NCI-H510A treated with DMSO at 0.1 percent for 48 hours (cell line): ENCODE measurements around the gene ZNF579.

Experiments used
- DNase-seq: peaks from one replicate; lab custom pipeline; 2025; lab: John Stamatoyannopoulos, UW

The ZNF579 gene

GRCh38 chr19:55611983-55612645, 31.5 kb upstream of the ZNF579 start:
- DNase-seq: no peak

DNA sequence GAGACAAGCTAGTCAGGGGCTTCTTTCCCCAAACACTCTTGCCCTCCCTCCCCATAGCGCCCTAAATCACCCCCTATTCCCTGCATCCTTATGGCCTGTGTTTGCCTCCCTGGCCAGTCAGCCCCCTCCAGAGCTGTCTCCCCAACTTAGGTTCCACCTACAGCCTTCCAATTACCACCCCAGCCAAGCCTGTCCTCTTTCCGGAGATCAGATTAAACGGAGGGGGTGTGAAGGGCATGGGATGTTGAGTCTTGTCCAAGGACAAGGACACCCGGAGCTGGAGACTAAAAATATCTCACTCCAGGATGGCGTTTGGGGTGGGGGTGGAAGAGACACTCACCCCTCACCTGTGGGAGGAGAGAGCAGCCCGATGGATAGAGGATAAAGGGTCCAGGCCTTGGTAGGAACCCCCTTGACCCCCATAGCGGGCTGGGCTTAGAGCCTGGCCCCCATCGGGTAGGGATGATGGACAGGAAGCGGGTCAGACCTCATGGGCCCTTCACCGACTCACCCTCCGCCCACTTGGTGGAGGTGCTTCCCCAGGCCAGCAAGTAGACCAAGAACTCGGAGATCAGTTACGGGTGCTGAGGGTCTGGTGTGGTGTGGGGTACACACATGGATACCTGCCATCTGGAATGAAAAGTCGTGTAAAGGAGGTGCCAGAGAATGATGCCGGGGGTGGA, 30.8 kb upstream of the ZNF579 start:
- no peak for DNase-seq

DNA sequence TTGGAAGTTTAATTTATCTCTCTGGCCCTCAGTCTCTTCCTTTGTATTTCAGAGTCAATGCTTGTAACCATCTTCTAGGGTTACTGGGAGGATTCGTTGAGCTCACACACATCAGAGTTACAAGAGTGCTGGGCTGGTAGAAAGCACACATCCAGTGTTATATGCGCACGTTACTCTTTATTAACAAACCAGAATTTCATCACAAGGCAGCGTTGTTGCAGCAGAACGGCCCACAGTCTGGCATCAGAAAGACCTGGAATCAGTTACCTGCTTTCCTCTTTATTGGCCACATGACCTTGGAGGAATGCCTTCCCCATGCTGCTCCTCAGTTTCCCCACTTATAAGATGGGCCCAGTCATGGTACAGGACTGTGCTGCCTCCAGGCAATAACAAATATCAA, 28.7 kb upstream of the ZNF579 start:
- no peak for DNase-seq

DNA sequence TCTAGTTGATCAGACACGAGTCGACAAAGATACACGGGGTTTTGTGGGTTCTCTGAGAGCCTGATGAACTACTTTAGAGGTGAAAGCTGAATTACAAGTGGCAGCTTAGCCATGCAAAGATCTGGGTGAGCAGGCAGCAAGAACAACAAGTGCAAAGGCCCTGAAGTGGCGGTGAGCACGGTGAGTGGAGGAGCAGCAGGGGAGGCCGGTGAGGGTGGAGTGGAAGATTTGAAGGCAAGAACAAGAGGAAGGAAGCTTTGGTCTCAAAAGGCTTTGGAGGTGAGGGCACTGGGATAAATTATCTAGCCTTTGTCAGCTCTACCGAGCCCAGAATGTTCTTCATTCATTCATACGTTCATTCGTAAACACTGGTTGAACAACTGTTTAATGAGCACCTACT, 26.2 kb upstream of the ZNF579 start:
- no peak for DNase-seq

GRCh38 chr19:55606471-55606787, 25.8 kb upstream of the ZNF579 start:
- DNase-seq: no peak

DNA sequence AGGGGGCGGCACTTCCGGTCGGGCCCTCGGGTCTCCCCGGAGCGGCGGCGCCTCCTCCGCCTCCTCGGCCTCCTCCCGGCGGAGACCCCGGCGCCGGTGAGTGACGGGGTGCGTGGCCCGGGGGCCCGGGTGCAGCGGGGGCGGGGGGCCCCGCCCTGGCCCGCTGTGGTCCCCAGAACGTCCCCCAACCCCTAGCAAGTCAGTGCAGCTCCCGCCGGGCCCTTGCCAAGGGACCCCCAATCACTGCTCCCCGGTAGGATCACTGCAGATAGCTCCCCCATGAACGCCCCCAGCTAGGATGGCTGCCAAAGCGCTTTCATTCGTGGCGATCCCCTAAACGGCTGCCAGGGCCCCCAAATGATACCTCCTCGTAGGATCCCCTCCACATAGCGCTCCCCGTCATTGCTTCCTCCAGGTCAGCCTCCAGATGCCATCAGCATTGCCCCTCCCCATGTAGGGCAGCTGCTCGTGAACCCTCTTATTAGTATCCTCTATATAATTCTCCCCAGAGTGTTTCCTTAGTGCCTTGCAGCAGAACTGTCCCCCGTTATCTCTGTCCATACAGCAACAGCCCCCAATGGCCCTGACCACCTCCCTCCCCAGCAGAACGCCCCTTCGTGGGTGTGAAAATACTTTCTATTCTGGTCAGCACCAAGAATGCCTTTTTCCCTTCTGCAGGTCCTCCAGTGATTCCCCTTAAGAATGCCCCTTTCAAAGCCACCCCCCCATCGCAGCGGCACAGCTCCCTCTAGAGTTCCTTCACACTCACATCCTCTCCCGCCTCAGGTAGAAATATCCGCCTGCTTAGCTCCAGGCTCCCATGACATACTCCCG, 25.2 kb upstream of the ZNF579 start, which contains the start of gene ZNF865:
Gene ZNF865 (plus strand): TSS at position 11 of the 834 bp plus-strand sequence. CDS start 7,972 bp downstream, outside the sequence.
- peak; percentile 68 for DNase-seq

DNA sequence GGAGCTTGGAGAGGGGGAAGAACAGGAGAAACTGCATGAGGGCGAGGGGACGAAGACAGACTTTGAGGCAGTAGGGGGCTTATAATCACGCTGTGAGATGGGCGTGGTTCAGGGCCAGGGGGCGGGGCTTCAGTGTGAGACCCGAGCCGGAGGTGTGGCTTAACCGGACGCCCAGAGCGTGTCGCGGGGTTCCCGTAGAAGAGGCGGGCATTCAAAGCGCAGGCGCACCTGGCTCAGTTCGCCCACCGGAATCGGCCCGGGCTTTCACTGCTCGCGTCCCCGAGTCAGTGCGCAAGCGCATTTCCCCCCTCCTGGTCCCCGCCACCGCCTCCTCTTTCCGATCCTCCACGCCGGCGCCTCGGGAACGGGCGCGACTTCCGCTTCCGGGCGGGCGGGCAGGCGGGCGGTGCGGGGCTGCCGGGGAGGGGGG, 24.6 kb upstream of the ZNF579 start:
- DNase-seq: peak; percentile 94

GRCh38 chr19:55603581-55604292, 23.1 kb upstream of the ZNF579 start:
- DNase-seq: no peak

- no peak for DNase-seq
These were observed 22.5 kb upstream of the ZNF579 start for GRCh38 chr19:55603115-55603514.

GRCh38 chr19:55602104-55603001, 21.7 kb upstream of the ZNF579 start:
- no peak for DNase-seq

DNA sequence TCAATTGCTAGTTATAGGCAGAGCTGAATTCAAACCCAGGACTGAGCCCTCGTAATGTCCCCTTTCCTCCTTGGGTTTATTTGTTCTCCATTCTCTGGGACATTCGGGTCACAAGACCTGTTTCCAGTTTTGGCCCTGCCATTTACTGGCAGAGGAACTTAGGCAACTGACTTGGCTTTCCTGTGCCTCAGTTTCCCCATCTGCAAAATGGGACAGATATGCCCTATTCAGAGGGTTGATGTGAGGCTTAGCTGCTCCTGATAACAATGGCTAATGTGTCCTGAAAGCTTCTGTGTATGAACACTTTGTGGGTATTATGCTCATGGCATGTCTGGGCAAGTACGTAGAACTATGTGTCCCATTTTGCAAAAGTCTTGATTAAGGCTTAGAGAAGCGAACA, 20.4 kb upstream of the ZNF579 start:
- DNase-seq: no peak

GRCh38 chr19:55600662-55601028, 20.0 kb upstream of the ZNF579 start:
- no peak for DNase-seq

DNA sequence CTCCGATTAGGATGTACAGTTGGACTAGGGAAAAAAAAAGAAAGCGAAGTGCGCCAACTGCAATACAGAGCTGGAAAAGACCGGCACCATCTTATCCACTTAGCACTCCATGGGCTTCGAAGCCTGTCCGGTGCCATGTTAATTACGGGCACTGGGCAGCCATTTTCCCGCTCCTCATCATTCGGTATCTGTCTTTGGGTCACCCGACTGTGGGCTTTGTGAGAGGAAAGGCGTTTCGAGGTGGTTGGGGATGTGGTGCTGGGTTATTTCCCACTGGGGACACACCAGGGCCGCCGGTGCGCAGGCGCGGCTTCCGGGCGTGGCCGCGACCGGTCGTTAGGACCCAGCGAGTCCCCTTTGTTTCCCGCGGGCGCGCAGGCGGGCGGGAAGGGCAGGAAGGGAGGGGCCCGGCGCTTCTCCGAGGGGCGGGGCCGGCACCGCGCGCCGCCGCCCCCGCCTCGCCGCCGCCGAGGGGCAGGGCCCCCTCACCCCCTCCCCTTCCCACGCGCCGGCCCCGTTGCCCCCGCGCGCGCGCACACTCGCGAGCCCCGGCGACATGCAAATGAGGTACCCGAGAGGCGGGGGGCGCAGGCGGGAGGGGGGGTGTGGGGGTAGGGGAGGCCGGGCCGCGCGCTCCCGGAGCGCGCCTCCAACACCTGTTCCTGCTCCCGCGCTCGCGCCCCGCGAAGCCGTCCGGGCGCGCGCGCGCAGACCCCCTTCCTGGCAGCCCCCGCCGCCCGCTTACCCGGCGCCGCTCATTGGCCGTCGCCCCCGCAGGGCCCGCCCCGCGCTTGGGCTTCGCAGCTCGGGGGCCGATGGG, 19.4 kb upstream of the ZNF579 start, which contains the start of gene ZNF524:
Gene ZNF524 (plus strand): TSS at position 447 of the 820 bp plus-strand sequence. CDS start 1,825 bp downstream, outside the sequence.
- DNase-seq: peak; percentile 96

GRCh38 chr19:55599468-55599841, 18.8 kb upstream of the ZNF579 start, which contains the start of gene FIZ1:
Gene FIZ1, minus strand, starts transcription at chr19:55599517. Its CDS starts 1,652 bp downstream, at chr19:55597865.
- peak; percentile 96 for DNase-seq

- DNase-seq: peak; percentile 73
These were observed 18.2 kb upstream of the ZNF579 start for GRCh38 chr19:55598719-55599467.

DNA sequence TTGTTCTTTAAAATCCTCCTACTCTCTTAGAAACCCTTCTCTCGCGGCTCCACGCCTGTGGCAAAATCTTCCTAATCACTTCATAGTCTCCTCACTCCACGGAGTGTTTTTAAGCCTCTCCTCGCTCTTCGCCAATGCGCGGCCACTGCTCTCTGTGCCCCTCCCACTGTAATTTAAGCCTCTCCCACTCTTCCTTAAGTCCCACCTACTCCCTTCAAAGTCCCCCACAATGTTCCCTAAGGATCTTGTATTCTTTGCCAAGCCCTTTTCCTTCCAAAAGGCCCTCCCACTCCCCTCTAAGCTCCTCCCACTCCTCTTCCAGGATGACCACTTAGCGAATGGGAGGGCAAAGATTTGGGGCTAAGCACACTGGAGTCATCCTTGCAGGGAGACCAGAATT, 17.4 kb upstream of the ZNF579 start:
- no peak for DNase-seq

DNA sequence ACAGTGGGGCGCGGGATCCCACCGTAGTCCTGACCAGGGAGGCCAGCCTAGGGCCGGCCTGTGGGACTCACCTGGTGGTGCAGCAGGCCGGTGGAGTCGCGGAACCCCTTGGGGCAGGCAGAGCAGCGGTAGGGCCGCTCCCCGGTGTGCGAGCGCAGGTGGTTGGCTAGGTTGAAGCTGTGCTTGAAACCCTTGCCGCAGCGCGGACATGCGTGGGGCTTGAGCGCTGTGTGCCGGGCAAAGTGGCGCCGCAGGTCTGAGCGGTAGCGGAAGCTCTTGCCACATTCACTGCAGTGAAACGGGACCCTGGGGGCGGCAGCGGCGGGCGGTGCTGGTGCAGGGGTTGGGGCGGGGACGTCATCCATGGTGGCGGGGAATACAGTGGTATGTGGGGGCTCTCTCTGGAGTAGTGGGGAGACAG, 16.9 kb upstream of the ZNF579 start:
- no peak for DNase-seq

- no peak for DNase-seq
These were observed 15.7 kb upstream of the ZNF579 start for GRCh38 chr19:55596304-55596703.

DNA sequence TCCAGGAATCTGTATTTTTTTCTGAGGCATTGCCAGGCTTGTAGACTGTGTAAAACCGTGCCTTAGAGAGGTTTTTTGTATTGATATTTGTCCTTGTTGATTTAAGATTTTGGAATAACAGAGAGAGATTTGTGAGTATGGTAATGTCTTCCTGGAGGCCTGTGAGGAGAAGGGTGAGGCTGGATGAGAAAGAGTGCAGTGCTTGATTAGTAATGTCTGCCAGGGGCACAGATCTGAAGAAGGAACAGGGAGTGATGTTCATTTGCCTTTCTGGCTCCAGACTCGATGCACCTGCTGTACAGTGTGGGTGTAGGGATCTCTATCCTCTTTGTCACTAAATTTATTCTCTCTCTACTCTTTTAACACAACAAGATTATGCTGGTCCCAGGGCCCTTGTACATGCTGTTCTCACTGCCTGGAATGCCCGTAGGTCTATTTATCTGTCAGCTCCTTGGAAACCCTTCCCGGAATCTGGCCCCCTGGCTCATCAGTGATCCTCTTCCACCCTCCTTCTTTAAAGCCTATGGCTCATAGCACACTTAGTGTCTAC, 14.4 kb upstream of the ZNF579 start:
- DNase-seq: no peak
